OCI-LY7 (cell line): ENCODE measurements around the gene AGAP5. TPM values are rescaled to one million over a fixed set of nuclear protein-coding genes. Genes with fewer than 3 reads are reported as not detected.

Source experiments
- BruUV-seq: library from RNA; stranded (reverse); fragments of 400-500 nt; replicated peaks from 2 replicates; lab custom pipeline; 2021; lab: Mats Ljungman, UMichigan
- CTCF ChIA-PET: fragments of 300-600 bp; sonication (Branson Sonifier 250); formaldehyde crosslinking; loops from one replicate; lab custom pipeline; 2022; ENCODE audit warnings: antibody characterized with exemption; ENCODE audit not compliant: unreplicated experiment; lab: Charles Lee
- POLR2A ChIA-PET: fragments of 300-600 bp; sonication (Branson Sonifier 250); formaldehyde crosslinking; loops from one replicate; lab custom pipeline; 2022; ENCODE audit warnings: antibody characterized with exemption; lab: Charles Lee
- DNase-seq: peaks from one replicate; pipeline ENCODE4 v3.0.0-alpha.2; 2015; ENCODE audit warnings: low spot score
- H2AFZ ChIP-seq: fragments of 200-600 bp; sonication (generic), shearing (Covaris generic); 2 replicates; pipeline ENCODE4 v1.6.1; 2014; ENCODE audit warnings: mild to moderate bottlenecking, antibody characterized with exemption, low read length, moderate library complexity
- H3K27ac ChIP-seq: fragments of 200-600 bp; sonication (generic); 2 replicates; pipeline ENCODE4 v1.5.1; 2014; ENCODE audit warnings: mixed run types, low read depth, mild to moderate bottlenecking, moderate library complexity, low read length, inconsistent platforms; ENCODE audit not compliant: poor library complexity, severe bottlenecking
- H3K36me3 ChIP-seq: fragments of 200-600 bp; sonication (generic); 2 replicates; pipeline ENCODE4 v1.6.1; 2014; ENCODE audit warnings: mild to moderate bottlenecking, antibody characterized with exemption, low read length, moderate library complexity, mixed read lengths; ENCODE audit not compliant: insufficient read depth
- H3K4me1 ChIP-seq: fragments of 200-600 bp; sonication (generic); 2 replicates; pipeline ENCODE4 v1.5.1; 2014; ENCODE audit warnings: mild to moderate bottlenecking, low read length; ENCODE audit not compliant: insufficient read depth, poor library complexity, severe bottlenecking
- H3K4me2 ChIP-seq: fragments of 200-600 bp; sonication (generic); 2 replicates; pipeline ENCODE4 v1.6.1; 2014; ENCODE audit warnings: mild to moderate bottlenecking, low read length
- H3K4me3 ChIP-seq: fragments of 200-600 bp; sonication (generic); 2 replicates; pipeline ENCODE4 v1.5.1; 2014; ENCODE audit warnings: mild to moderate bottlenecking, low read depth, low read length; ENCODE audit not compliant: poor library complexity, severe bottlenecking
- H3K79me2 ChIP-seq: fragments of 200-600 bp; sonication (generic); 2 replicates; pipeline ENCODE4 v1.6.1; 2016; ENCODE audit warnings: low read depth, mild to moderate bottlenecking, low read length, moderate library complexity, mixed read lengths; ENCODE audit not compliant: insufficient read depth
- H3K9me2 ChIP-seq: fragments of 200-600 bp; sonication (generic); 2 replicates; pipeline ENCODE4 v1.6.1; 2016; ENCODE audit warnings: mild to moderate bottlenecking, low read length, mixed read lengths; ENCODE audit not compliant: insufficient read depth
- H3K9me3 ChIP-seq: fragments of 200-600 bp; sonication (generic); 2 replicates; pipeline ENCODE4 v1.6.1; 2014; ENCODE audit warnings: mild to moderate bottlenecking, mixed run types, low read length, mixed read lengths
- H4K20me1 ChIP-seq: fragments of 200-600 bp; sonication (generic); 2 replicates; pipeline ENCODE4 v1.6.1; 2014; ENCODE audit warnings: mild to moderate bottlenecking, antibody characterized with exemption, low read length, moderate library complexity, mixed read lengths; ENCODE audit not compliant: insufficient read depth
- CTCF ChIP-seq: fragments of 200-600 bp; sonication (generic); conservative IDR thresholded peaks from 2 replicates; pipeline ENCODE4 v1.5.1; 2014; ENCODE audit warnings: mild to moderate bottlenecking, antibody characterized with exemption, low read length, moderate library complexity, mixed read lengths
- EZH2phosphoT487 ChIP-seq: fragments of 200-600 bp; sonication (generic); IDR thresholded peaks from 2 replicates; pipeline ENCODE4 v1.6.1; 2018; ENCODE audit warnings: low read depth, borderline replicate concordance, mild to moderate bottlenecking, mixed run types, antibody characterized with exemption, low read length, moderate library complexity, mixed read lengths
- intact Hi-C: fragments of 100-400 bp; cut with micrococcal nuclease; formaldehyde crosslinking; loops from one replicate; pipeline ENCODE4 v1.10.0; 2022; ENCODE audit not compliant: unreplicated experiment
- total RNA-seq, 2 experiments: library from RNA; depleted of rRNA in 1 of 2; stranded (reverse); fragments of >200 nt in 1 of 2; shearing (Covaris generic) in 1 of 2; gene quantifications; 2 replicates each; pipeline ENCODE4 v1.2.3, GENCODE V29; 2014 to 2022

The AGAP5 gene
- total RNA-seq, 2 experiments from 2014 or later = 4.6 to 9.9 TPM

GRCh38 chr10:73653195-73653594 lies 44.7 kb downstream of the AGAP5 start:
- no peaks in the 10 kb centered on the region for H3K79me2 ChIP-seq
- no peaks in the 10 kb centered on the region for H3K9me3 ChIP-seq
- H3K9me2 ChIP-seq = no peaks in the 10 kb centered on the region
- no peak for DNase-seq
- no peaks in the 10 kb centered on the region for H4K20me1 ChIP-seq
- H3K27ac ChIP-seq = no peak overlapping the region
- no peak for TF ChIP-seq CTCF
- CTCF ChIA-PET = no interaction called here
- BruUV-seq = no TSS peak
- no peaks in the 10 kb centered on the region for H3K4me1 ChIP-seq
- H3K4me3 ChIP-seq = no peak overlapping the region
- no peak overlapping the region for H3K4me2 ChIP-seq
- POLR2A ChIA-PET = interaction anchor here (0.6 kb wide), 1 partner anchor 96 kb away, joined by 3 read pairs; no protein-coding TSS in a partner anchor
- intact Hi-C loops = no loop called here
- no peaks in the 10 kb centered on the region for H3K36me3 ChIP-seq
- no peak overlapping the region for H2AFZ ChIP-seq

- intact Hi-C loops = no loop called here
- H3K27ac ChIP-seq = no peak overlapping the region
- H2AFZ ChIP-seq = no peak overlapping the region
- POLR2A ChIA-PET = interaction anchor here (0.6 to 1.0 kb wide), 2 partner anchors 9 to 689 kb away, joined by 3 read pairs; no protein-coding TSS in a partner anchor
- CTCF ChIA-PET = interaction anchor here (0.6 kb wide), 1 partner anchor 213 kb away, joined by 4 read pairs; no protein-coding TSS in a partner anchor
- no TSS peak for BruUV-seq
- no peaks in the 10 kb centered on the region for H3K79me2 ChIP-seq
- no peak overlapping the region for H3K4me2 ChIP-seq
- no peaks in the 10 kb centered on the region for H3K36me3 ChIP-seq
- H3K9me3 ChIP-seq = no peaks in the 10 kb centered on the region
- no peak overlapping the region for H3K4me3 ChIP-seq
- H3K4me1 ChIP-seq = no peaks in the 10 kb centered on the region
- no peaks in the 10 kb centered on the region for H3K9me2 ChIP-seq
- TF ChIP-seq EZH2phosphoT487 (no peak), CTCF (no peak)
- no peaks in the 10 kb centered on the region for H4K20me1 ChIP-seq
- DNase-seq = no peak
Observed at GRCh38 chr10:73650537-73651331, 47.2 kb downstream of the AGAP5 start.
